WTC11 (cell line): ENCODE measurements around the gene ERCC4.

ENCODE experiments used
- ATF1 ChIP-seq: sonication (generic); formaldehyde crosslinking; IDR thresholded peaks from 2 replicates; pipeline ENCODE4 v1.8.1; 2023; ENCODE audit warnings: mild to moderate bottlenecking, moderate library complexity, missing genetic modification reagents
- CREB1 ChIP-seq: sonication (generic); formaldehyde crosslinking; IDR thresholded peaks from 2 replicates; pipeline ENCODE4 v1.8.0; 2023; ENCODE audit warnings: mild to moderate bottlenecking, missing genetic modification reagents
- CTCF ChIP-seq: fragments of 200-600 bp; IDR thresholded peaks from 2 replicates; pipeline ENCODE4 v1.8.0; 2022; ENCODE audit warnings: antibody characterized with exemption
- GTF2I ChIP-seq: fragments of 250-450 bp; sonication (Bioruptor Pico); conservative IDR thresholded peaks from 2 replicates; pipeline ENCODE4 v1.4.0; 2021; ENCODE audit warnings: mild to moderate bottlenecking
- TF ChIP-seq, protein P1 (sequence below): sonication (generic); formaldehyde crosslinking; IDR thresholded peaks from 2 replicates; pipeline ENCODE4 v1.8.1; 2023; ENCODE audit warnings: mild to moderate bottlenecking, moderate library complexity, missing genetic modification reagents
- TF ChIP-seq, protein P2 (sequence below): sonication (generic); formaldehyde crosslinking; IDR thresholded peaks from 2 replicates; pipeline ENCODE4 v1.8.0; 2023; ENCODE audit warnings: missing genetic modification reagents

GRCh38 chr16:13945744-13946485 lies 26.0 kb downstream of the ERCC4 start:
- no peak for TF ChIP-seq CREB1 (CRISPR knock-in tag)
- TF ChIP-seq CTCF: no peak
- TF ChIP-seq ATF1: no peak
- TF ChIP-seq, protein P1, sequence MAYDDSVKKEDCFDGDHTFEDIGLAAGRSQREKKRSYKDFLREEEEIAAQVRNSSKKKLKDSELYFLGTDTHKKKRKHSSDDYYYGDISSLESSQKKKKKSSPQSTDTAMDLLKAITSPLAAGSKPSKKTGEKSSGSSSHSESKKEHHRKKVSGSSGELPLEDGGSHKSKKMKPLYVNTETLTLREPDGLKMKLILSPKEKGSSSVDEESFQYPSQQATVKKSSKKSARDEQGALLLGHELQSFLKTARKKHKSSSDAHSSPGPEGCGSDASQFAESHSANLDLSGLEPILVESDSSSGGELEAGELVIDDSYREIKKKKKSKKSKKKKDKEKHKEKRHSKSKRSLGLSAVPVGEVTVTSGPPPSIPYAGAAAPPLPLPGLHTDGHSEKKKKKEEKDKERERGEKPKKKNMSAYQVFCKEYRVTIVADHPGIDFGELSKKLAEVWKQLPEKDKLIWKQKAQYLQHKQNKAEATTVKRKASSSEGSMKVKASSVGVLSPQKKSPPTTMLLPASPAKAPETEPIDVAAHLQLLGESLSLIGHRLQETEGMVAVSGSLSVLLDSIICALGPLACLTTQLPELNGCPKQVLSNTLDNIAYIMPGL (CRISPR knock-in tag): no peak
- TF ChIP-seq, protein P2, sequence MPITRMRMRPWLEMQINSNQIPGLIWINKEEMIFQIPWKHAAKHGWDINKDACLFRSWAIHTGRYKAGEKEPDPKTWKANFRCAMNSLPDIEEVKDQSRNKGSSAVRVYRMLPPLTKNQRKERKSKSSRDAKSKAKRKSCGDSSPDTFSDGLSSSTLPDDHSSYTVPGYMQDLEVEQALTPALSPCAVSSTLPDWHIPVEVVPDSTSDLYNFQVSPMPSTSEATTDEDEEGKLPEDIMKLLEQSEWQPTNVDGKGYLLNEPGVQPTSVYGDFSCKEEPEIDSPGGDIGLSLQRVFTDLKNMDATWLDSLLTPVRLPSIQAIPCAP (CRISPR knock-in tag): no peak
- TF ChIP-seq GTF2I: no peak
